Adrenal gland (tissue), 12 donors: ENCODE results near the gene GEMIN5. TPM values are rescaled to one million over a fixed set of nuclear protein-coding genes. Genes with fewer than 3 reads are reported as not detected.
"Not testable (repeated sequence)": the region's sequence is repeated elsewhere in the genome, so short reads cannot be mapped to it uniquely, and the experiment has no call there.

Source experiments
- DNase-seq, 7 donors: peaks; one replicate each; pipeline ENCODE4 v3.0.0-alpha.2; 2019 to 2020
- H3K27ac ChIP-seq, 5 donors: fragments of 200-600 bp; sonication (generic) in 4 of 5; 1 replicate in 3 of 5; 2 replicates in 2 of 5; pipeline versions ENCODE4 v1.5.1 to v1.8.0; 2016 to 2020; ENCODE audit warnings: mild to moderate bottlenecking in 1 of 5
- H3K27me3 ChIP-seq: fragments of 200-600 bp; 2 replicates; pipeline ENCODE4 v1.8.0; 2021
- H3K36me3 ChIP-seq, 2 donors: fragments of 200-600 bp; replicated peaks in 1 of 2; 1 replicate in 1 of 2; 2 replicates in 1 of 2; pipeline versions ENCODE4 v1.5.1 to v1.8.0; 2018 to 2022
- H3K4me1 ChIP-seq, 2 donors: fragments of 200-600 bp; replicated peaks in 1 of 2; 1 replicate in 1 of 2; 2 replicates in 1 of 2; pipeline versions ENCODE4 v1.5.1 to v1.8.0; 2018 to 2021
- H3K4me3 ChIP-seq, 4 donors: fragments of 200-600 bp; sonication (generic) in 3 of 4; one replicate each; pipeline ENCODE4 v1.5.1; 2016 to 2018
- H3K9me3 ChIP-seq, 3 donors: fragments of 200-600 bp; sonication (generic) in 1 of 3; replicated peaks in 1 of 3; 1 replicate in 2 of 3; 2 replicates in 1 of 3; pipeline versions ENCODE4 v1.5.1 to v1.8.0; 2016 to 2021
- CTCF ChIP-seq, 6 experiments: fragments of 450-650 bp in 4 of 6; fragments of 200-600 bp in 2 of 6; sonication (generic) in 1 of 6; IDR thresholded peaks; 1 replicate in 5 of 6; 2 replicates in 1 of 6; pipeline versions ENCODE4 v1.5.1 to v1.8.0; 2016 to 2021; ENCODE audit warnings: antibody characterized with exemption in 6 of 6, mild to moderate bottlenecking in 2 of 6, moderate library complexity in 1 of 6
- POLR2A ChIP-seq, 2 donors: fragments of 450-650 bp; IDR thresholded peaks; one replicate each; pipeline ENCODE4 v1.6.1; 2017; ENCODE audit warnings: antibody characterized with exemption in 2 of 2, mild to moderate bottlenecking in 2 of 2, moderate library complexity in 1 of 2
- WGBS, 4 donors: extraction: QIAGEN DNeasy Blood & Tissue Kit in 2 of 4; methylation state at CpG; one replicate each; pipeline versions ENCODE4 v1.1.5 to v1.1.7; 2013 to 2017; 5-methylcytosine and 5-hydroxymethylcytosine counted together
- intact Hi-C, 2 donors: fragments of 100-400 bp; cut with DNase I; formaldehyde crosslinking; loops; one replicate each; pipeline versions ENCODE4 v1.14.1 to v1.15.0; 2022 to 2023
- polyA plus RNA-seq, 3 donors: library from polyadenylated mRNA; stranded (reverse); fragments of 200-250 nt in 2 of 3; fragments of 350-450 nt in 1 of 3; fragmentation: Illumina TruSeq in 1 of 3; extraction: RNeasy Lipid Tissue Mini Kit (QIAGEN cat#74804) in 1 of 3; gene quantifications; one replicate each; pipeline ENCODE4 v1.2.3, GENCODE V29; 2013 to 2014
- total RNA-seq, 9 donors: library from RNA; depleted of rRNA in 4 of 9; stranded (reverse); fragments of >200 nt in 4 of 9; fragments of 120-200 nt in 1 of 9; fragmentation: NEBNext Ultra II Directional in 1 of 9; extraction: Animal tissue kit (Norgen Biotek cat#: 25700) in 1 of 9; gene quantifications; one replicate each; pipeline versions ENCODE4 v1.1.0 to v1.2.4, GENCODE V29; 2013 to 2023
- donor health status: healthy with polysubstance abuse.
- donor health status: Bipolar disorder and iron deficiency.
- donor health status: DM: yes; HTN: yes; CAD: no.
- donor health status: DM: no; HTN: no; CAD: no.
- donor health status: DM: no; HTN: no; CAD: no.
- donor health status: DM: yes; HTN: yes; CAD: no.

GEMIN5 gene
- total and polyA plus RNA-seq, 12 donors = 3.2 to 19.2 (median 13.3) TPM

- H3K36me3 ChIP-seq = peaks cover 0 to 48% of the 10 kb centered on the region in 2 donors
- no peaks in the 10 kb centered on the region for H3K9me3 ChIP-seq
- intact Hi-C loops = no loop called here
- no peaks in the 10 kb centered on the region for H3K4me1 ChIP-seq
- no peaks in the 10 kb centered on the region for H3K27me3 ChIP-seq
- TF ChIP-seq POLR2A (IDR thresholded peaks at IDR 0.05) = no peak
- TF ChIP-seq CTCF (IDR thresholded peaks at IDR 0.05) = no peak
- no peak overlapping the region for H3K4me3 ChIP-seq
- no peak overlapping the region for H3K27ac ChIP-seq
- WGBS, 4 donors = 72 to 76% (median 73%) methylated on average over 3 of the region's 3 CpGs
- peak in 3 of 7 donors; percentile 14 to 42 (median 26) for DNase-seq
These were observed 21.1 kb downstream of the GEMIN5 start for GRCh38 chr5:154916874-154917273.

GRCh38 chr5:154905601-154906000, 32.4 kb downstream of the GEMIN5 start:
- H3K27me3 ChIP-seq, H3K4me1 ChIP-seq, intact Hi-C loops, H3K27ac ChIP-seq, H3K9me3 ChIP-seq, H3K4me3 ChIP-seq: not testable (repeated sequence)
- DNase-seq = peak in 1 of 7 donors; percentile 8
- peaks cover 0 to 68% of the 10 kb centered on the region in 2 donors for H3K36me3 ChIP-seq
- 83 to 88% (median 86%) methylated on average over 7 of the region's 7 CpGs for WGBS, 4 donors

- Histone ChIP-seq H3K4me3 (no peak overlapping the region), H3K27me3 (no peaks in the 10 kb centered on the region), H3K27ac (no peak overlapping the region), H3K9me3 (no peaks in the 10 kb centered on the region), H3K4me1 (no peaks in the 10 kb centered on the region), H3K36me3 (peaks cover 0 to 80% of the 10 kb centered on the region in 2 donors)
- 93 to 98% (median 95%) methylated on average over 6 of the region's 6 CpGs for WGBS, 4 donors
- intact Hi-C loops = no loop called here
- DNase-seq = no peak
- no peak for TF ChIP-seq POLR2A (IDR thresholded peaks at IDR 0.05)
- TF ChIP-seq CTCF (IDR thresholded peaks at IDR 0.05) = no peak
These were observed 36.1 kb downstream of the GEMIN5 start for GRCh38 chr5:154901913-154902312.

GRCh38 chr5:154901276-154901675, 36.7 kb downstream of the GEMIN5 start:
- TF ChIP-seq CTCF (IDR thresholded peaks at IDR 0.05) (no peak), POLR2A (IDR thresholded peaks at IDR 0.05) (no peak)
- no peaks in the 10 kb centered on the region for H3K27me3 ChIP-seq
- peaks cover 0 to 85% of the 10 kb centered on the region in 2 donors for H3K36me3 ChIP-seq
- H3K27ac ChIP-seq = no peak overlapping the region
- 76 to 92% (median 87%) methylated on average over 2 of the region's 2 CpGs for WGBS, 4 donors
- no peak overlapping the region for H3K4me3 ChIP-seq
- no peaks in the 10 kb centered on the region for H3K4me1 ChIP-seq
- DNase-seq = no peak
- no peaks in the 10 kb centered on the region for H3K9me3 ChIP-seq
- intact Hi-C loops = no loop called here

- intact Hi-C loops = no loop called here
- Histone ChIP-seq H3K36me3 (peaks cover 0 to 86% of the 10 kb centered on the region in 2 donors), H3K9me3 (no peaks in the 10 kb centered on the region), H3K27me3 (no peaks in the 10 kb centered on the region), H3K4me1 (no peaks in the 10 kb centered on the region), H3K4me3 (no peak overlapping the region), H3K27ac (no peak overlapping the region)
- TF ChIP-seq CTCF (IDR thresholded peaks at IDR 0.05) (no peak), POLR2A (IDR thresholded peaks at IDR 0.05) (no peak)
- 83 to 94% (median 92%) methylated on average over 1 of the region's 1 CpG for WGBS, 4 donors
- no peak for DNase-seq
These were observed 37.9 kb downstream of the GEMIN5 start for GRCh38 chr5:154900066-154900465.
